Renal cortical epithelial cell (primary cell): Measurements from ENCODE around the gene RBL1. TPM values are rescaled to one million over a fixed set of nuclear protein-coding genes. Genes with fewer than 3 reads are reported as not detected.

Experiments
- DNase-seq: peaks from one replicate; pipeline ENCODE4 v3.0.0-alpha.2; 2011; ENCODE audit warnings: low read depth
- total RNA-seq: library from RNA; depleted of rRNA; stranded (reverse); fragments of >200 nt; gene quantifications from 2 replicates; pipeline ENCODE4 v1.2.3, GENCODE V29; 2014

RBL1 gene
- total RNA-seq, 1 donor from 2014 or later: 5.8 TPM

- DNase-seq: no peak
Measured at GRCh38 chr20:36950414-36951197, 145.2 kb downstream of the RBL1 start.

Other genes starting within 250 kb of the RBL1 start
- gene TLDC2, start 219.9 kb downstream of the RBL1 start, total RNA-seq: 0.35 and 0.50 TPM in 2 replicates
- gene SAMHD1, start 144.3 kb downstream of the RBL1 start, total RNA-seq: 21.6 and 33.5 TPM in 2 replicates
- gene RPN2, start 83.3 kb upstream of the RBL1 start, total RNA-seq: 180 and 272 TPM in 2 replicates
- 1.1 and 1.2 TPM in 2 replicates for gene MROH8, start 83.6 kb upstream of the RBL1 start, total RNA-seq
- not detected in 2 replicates for gene GHRH, start 165.8 kb upstream of the RBL1 start, total RNA-seq
- 18.6 and 33.1 TPM in 2 replicates for gene MANBAL, start 193.7 kb upstream of the RBL1 start, total RNA-seq